BJ (cell line): Measurements from ENCODE around the gene GPR32. TPM values are rescaled to one million over a fixed set of nuclear protein-coding genes. Genes with fewer than 3 reads are reported as not detected.

Experiments
- CTCF ChIA-PET: fragments of 350-600 bp; formaldehyde crosslinking; extraction: SDS; loops from one replicate; lab custom pipeline; 2021; ENCODE audit warnings: antibody characterized with exemption, inconsistent platforms; lab: Yijun Ruan, JAX
- POLR2A ChIA-PET: fragments of 300-600 bp; sonication (Branson Sonifier 250); formaldehyde crosslinking; extraction: SDS; loops from one replicate; lab custom pipeline; 2021; ENCODE audit warnings: antibody characterized with exemption; lab: Charles Lee
- DNase-seq: peaks from one replicate; pipeline ENCODE4 v3.0.0-alpha.2; 2011; ENCODE audit warnings: low read depth
- H3K27me3 ChIP-seq: 2 replicates; pipeline ENCODE4 v1.6.0; 2011; ENCODE audit warnings: low read length; ENCODE audit not compliant: control insufficient read depth, insufficient read depth
- H3K36me3 ChIP-seq: 2 replicates; pipeline ENCODE4 v1.5.1; 2011; ENCODE audit warnings: low read length; ENCODE audit not compliant: control insufficient read depth, insufficient read depth
- H3K4me3 ChIP-seq: 2 replicates; pipeline ENCODE4 v1.5.1; 2011; ENCODE audit warnings: low read depth, mild to moderate bottlenecking, control low read depth, low read length
- CTCF ChIP-seq: IDR thresholded peaks from 2 replicates; pipeline ENCODE4 v1.5.1; 2011; ENCODE audit warnings: low read depth, mild to moderate bottlenecking, control low read depth, inconsistent platforms, low read length, moderate library complexity; ENCODE audit not compliant: insufficient read depth
- polyA plus RNA-seq: library from polyadenylated mRNA; depleted of rRNA; stranded (reverse); fragments of >200 nt; gene quantifications from 2 replicates; pipeline ENCODE4 v1.2.3, GENCODE V29; 2011

Gene GPR32
- polyA plus RNA-seq, 1 experiment, result not detected

DNA sequence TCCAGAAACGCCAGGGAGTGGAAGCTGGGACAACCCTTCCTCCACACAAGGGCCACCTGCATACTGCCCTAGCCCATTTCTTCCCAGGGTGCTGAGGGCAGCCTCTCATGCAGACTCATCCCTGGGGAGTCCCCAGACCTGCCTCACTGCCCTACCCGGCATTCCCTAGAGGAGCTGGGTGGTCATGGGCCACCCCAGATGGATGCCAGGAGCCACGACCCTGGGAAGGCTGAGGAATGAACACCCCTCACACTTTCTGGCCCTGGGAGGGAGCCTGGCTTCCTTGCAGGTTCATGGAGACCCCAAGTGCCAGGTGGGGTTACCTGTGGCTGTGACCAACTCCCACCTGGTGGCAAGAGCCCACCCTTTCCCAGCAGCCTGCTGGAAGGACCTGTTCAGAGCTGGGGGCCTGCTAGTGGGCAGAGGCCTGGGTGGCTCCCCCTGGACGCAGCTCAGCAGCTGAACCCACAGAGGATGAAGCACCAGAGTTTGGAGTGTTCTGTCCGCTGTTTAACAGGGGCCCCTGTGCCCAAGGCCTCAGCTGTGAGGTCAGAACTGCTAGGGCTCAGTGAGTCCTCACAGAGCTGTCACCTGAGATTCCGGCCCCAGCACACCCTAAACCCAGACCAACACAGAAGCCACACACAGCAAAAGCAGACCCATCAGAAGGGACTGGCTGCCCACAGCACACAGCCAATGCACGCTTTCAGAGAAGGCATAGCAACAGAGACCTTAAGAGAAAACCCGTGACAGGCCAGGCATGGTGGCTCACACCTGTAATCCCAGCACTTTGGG is 26.6 kb downstream of the GPR32 start:
- CTCF ChIA-PET, result interaction anchor here (0.9 to 1.5 kb wide), 3 partner anchors 8 to 13 kb away, joined by 3 to 5 read pairs (median 3); no protein-coding TSS in a partner anchor
- no peak for TF ChIP-seq CTCF
- POLR2A ChIA-PET, result no interaction called here
- no peak for DNase-seq
- H3K4me3 ChIP-seq, result no peak overlapping the region
- peaks cover 20% of the 10 kb centered on the region for H3K36me3 ChIP-seq
- no peaks in the 10 kb centered on the region for H3K27me3 ChIP-seq

DNA sequence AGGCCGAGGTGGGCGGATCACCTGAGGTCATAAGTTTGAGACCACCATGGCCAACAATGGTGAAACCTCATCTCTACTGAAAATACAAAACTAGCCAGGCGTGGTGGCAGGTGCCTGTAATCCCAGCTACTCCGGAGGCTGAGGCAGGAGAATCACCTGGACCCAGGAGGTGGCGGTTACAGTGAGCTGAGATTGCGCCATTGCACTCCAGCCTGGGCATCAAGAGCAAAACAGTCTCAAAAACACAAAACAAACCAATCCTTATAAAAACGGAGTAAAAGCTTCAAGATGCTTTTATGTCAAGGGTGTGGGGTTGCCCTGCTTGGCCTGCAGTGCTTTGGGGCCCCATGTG is 27.1 kb downstream of the GPR32 start:
- H3K4me3 ChIP-seq, result no peak overlapping the region
- peaks cover 22% of the 10 kb centered on the region for H3K36me3 ChIP-seq
- POLR2A ChIA-PET, result no interaction called here
- CTCF ChIA-PET, result interaction anchor here (0.9 kb wide), 1 partner anchor 9 kb away, joined by 3 read pairs; no protein-coding TSS in a partner anchor
- no peak for DNase-seq
- TF ChIP-seq CTCF, result no peak
- H3K27me3 ChIP-seq, result no peaks in the 10 kb centered on the region

- peaks cover 22% of the 10 kb centered on the region for H3K36me3 ChIP-seq
- ChIA-PET POLR2A (no interaction called here), CTCF (interaction anchor here (0.6 to 1.4 kb wide), 3 partner anchors 92 to 1111 kb away, joined by 3 to 4 read pairs (median 3); no protein-coding TSS in a partner anchor)
- H3K27me3 ChIP-seq, result no peaks in the 10 kb centered on the region
- DNase-seq, result no peak
- TF ChIP-seq CTCF, result no peak
- no peak overlapping the region for H3K4me3 ChIP-seq
These were observed 27.8 kb downstream of the GPR32 start for GRCh38 chr19:50797781-50798658.

DNA sequence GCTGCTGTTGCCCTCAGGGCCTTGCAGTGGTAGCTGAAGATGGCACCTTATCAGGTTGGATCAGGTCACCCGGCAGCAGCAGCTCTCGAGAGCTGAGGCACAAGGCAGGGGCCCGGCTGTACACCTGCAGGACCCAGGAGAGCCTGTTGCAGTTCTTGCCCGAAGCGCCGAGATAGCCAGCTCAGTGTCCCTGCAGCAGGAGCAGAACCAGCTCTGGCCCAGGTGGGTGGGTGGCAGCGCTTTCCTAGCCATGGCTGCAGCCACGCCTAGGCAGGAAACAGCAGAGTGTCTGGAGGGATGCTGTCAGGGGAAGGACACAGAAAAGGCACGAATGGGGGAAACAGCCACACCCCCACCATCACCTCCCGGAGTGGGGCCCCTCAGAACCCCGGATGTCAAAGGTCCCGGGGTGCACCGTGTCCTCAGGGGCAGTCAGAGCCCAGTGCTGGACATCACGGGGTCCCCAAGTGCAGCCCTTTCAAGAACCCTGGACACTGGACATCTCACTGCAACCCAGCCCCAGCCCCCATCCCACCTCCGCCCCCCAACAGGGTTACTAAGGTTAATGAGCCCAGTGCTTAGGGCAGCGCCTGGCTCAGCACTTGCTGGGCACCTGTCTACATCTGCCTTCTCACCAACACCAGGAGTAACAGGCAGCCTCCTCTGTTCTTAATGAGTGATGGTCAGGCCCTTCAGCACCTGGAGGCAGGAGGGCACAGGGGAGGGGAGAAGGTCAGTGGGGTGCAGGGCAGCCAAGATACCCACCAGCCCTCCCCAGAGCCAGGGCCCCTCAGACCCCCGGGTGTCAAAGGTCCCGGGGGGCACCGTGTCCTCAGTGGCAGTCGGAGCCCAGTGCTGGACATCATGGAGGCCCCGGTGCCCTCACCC is 28.6 kb downstream of the GPR32 start:
- peaks cover 22% of the 10 kb centered on the region for H3K36me3 ChIP-seq
- ChIA-PET POLR2A (no interaction called here), CTCF (interaction anchor here (0.6 to 1.4 kb wide), 3 partner anchors 93 to 1112 kb away, joined by 3 to 4 read pairs (median 3); no protein-coding TSS in a partner anchor)
- H3K27me3 ChIP-seq, result no peaks in the 10 kb centered on the region
- no peak for DNase-seq
- no peak overlapping the region for H3K4me3 ChIP-seq
- TF ChIP-seq CTCF, result no peak
